UCSD-AML1 (cell line): Measurements from ENCODE around the gene SFMBT2.
"Not testable (repeated sequence)": the region's sequence is repeated elsewhere in the genome, so short reads cannot be mapped to it uniquely, and the experiment has no call there.

Source experiments
- DNase-seq: peaks from one replicate; lab custom pipeline; 2025; ENCODE audit not compliant: unreplicated experiment; lab: John Stamatoyannopoulos, UW

The SFMBT2 gene

GRCh38 chr10:7329219-7329618 is 81.6 kb downstream of the SFMBT2 start:
- no peak for DNase-seq

DNA sequence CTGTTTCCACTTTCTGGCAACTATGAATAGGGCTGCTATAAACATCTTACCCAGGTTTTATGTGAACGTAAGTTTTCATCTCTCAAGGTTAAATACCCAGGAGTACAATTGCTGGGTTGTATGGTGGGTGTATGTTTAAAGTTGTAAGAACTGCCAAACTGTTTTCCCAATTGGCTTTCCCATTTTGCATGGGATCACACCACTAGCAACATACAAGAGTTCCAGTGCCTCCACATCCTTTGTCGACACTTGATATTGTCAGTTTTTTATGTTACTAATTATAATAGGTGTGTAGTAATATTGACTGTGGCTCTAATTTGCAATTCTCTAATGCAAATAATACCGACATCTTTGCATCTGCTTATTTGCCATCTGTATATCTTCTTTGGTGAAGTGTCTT is 82.9 kb downstream of the SFMBT2 start:
- no peak for DNase-seq

GRCh38 chr10:7322623-7323022 is 88.2 kb downstream of the SFMBT2 start:
- DNase-seq: no peak

DNA sequence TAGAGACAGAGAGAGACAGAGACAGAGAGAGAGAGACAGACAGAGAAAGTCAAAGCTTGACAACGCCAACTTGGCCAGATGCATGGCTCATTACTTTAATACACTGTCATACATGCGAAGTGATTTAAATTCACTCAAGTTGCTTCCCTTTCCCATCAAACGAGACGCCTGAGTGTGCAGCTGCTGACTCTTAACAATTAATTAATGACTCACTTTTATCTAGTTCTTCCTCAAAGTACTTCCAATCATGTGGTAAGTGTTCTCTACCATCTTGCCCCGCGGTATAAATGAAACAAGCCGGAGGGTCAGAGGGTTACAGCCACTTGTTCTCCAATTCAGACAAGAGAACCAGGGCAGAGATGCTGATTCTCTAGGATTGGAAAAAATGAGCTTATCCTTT is 90.8 kb downstream of the SFMBT2 start:
- no peak for DNase-seq

DNA sequence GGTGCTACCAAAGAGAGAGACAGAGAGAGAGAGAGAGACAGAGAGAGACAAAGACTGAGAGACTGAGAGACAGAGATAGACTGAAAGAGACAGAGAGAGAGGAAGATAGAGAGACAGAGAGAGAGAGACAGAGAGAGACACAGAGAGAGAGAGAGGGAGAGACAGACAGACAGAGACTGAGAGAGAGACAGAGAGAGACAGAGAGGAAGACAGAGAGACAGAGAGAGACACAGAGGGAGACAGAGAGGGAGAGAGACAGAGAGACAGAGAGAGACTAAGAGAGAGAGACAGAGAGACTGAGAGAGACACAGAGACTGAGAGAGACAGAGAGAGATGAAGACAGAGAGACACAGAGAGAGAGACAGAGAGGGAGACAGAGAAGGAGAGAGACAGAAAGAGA is 91.2 kb downstream of the SFMBT2 start:
- DNase-seq: no peak

- no peak for DNase-seq
These were observed 92.0 kb downstream of the SFMBT2 start for GRCh38 chr10:7318836-7319235.

DNA sequence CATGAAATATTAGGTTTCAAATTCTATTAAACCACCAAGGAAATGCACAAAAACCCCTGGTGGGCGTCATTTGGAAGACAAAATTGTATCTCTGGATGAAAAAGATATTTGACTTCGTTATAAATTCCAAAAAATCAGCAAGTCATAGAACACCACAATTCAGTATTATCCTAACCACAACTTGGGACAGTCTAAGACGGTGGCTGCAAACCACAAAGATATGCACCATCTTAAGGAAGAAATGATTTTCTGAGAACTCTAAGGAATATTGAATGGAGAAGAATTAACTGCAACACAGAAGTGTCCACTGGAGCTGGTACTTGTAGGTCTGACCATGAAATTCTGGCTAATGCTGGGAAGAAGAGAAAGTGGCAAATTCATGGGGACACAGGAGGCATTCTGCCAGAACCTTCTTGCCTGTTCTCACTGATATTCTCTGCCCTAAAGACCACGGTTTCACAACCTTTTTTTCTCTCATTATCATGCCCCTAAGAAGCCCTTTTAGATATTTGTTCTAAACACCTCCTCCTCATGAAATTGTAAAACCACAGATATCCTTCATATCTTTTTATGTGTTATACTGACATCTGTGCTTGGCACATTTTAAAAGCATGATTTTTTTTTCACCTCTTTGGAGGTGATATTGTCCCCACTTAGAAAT is 92.9 kb downstream of the SFMBT2 start:
- no peak for DNase-seq

- DNase-seq: no peak
These were observed 94.0 kb downstream of the SFMBT2 start for GRCh38 chr10:7316839-7317238.

- no peak for DNase-seq
These were observed 94.9 kb downstream of the SFMBT2 start for GRCh38 chr10:7315906-7316305.

- no peak for DNase-seq
These were observed 96.7 kb downstream of the SFMBT2 start for GRCh38 chr10:7314170-7314569.

GRCh38 chr10:7312488-7312857 is 98.4 kb downstream of the SFMBT2 start:
- DNase-seq: no peak

DNA sequence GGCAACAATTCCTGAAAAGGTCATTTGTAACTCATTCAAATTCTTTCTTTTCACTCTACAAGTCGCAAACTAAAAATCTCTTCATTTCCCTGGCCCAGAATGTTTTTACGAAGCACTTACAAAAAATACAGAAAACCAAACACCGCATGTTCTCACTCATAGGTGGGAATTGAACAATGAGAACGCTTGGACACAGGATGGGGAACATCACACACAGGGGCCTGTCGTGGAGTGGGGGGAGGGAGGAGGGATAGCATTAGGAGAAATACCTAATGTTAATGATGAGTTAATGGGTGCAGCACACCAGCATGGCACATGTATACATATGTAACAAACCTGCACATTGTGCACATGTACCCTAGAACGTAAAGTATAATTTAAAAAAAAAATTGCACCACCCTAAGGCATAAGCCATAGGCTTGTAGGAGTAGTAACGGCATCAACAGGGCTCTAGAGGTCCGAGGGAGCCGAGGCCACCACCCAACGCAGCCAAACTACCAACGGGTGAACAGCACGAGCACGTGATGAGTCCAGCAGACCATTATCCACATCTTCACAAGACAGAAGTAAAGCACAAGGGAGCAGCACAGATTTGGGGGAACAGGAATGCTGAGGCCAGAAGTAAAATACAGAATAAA is 98.9 kb downstream of the SFMBT2 start:
- not testable (repeated sequence) for DNase-seq

GRCh38 chr10:7311218-7311849 is 99.5 kb downstream of the SFMBT2 start:
- DNase-seq: no peak

GRCh38 chr10:7310076-7310475 is 100.8 kb downstream of the SFMBT2 start:
- no peak for DNase-seq

DNA sequence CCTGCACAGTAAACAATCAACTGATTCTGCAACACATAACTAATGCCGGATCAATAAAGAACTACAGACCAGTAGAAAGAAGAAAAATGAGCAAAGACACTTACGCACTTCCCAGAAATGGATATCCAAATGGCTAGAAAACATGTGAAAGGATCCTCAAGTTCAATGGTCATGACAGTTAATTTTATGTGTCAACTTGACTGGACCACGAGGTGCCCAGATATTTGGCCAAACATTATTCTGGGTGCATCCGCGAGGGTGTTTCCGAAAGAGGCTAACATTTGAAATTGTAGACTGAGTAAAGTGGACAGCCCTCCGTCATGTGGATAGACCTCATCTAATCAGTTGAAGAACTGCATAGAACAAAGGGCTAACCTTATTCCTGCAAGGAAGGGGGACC is 102.0 kb downstream of the SFMBT2 start:
- DNase-seq: no peak

GRCh38 chr10:7306616-7307015 is 104.2 kb downstream of the SFMBT2 start:
- no peak for DNase-seq

GRCh38 chr10:7306147-7306546 is 104.7 kb downstream of the SFMBT2 start:
- DNase-seq: no peak

DNA sequence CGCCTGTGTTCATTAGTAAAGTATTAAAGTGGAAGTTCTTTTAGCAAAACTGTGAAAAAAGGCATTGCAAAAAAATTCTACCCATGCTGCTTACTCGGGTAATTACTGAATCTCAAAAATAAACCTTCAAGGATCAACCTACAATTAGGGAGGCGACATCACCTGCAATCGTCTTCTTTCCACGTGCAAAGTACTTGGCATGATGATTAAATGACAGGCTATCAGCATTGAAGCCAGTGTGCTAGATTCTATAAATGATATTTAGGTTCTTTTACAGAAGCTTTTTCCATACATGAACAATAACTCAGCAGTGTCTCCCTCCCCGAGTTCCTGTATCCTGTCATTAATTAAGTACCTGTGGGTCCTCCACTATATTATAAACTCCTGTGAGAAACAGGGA is 105.8 kb downstream of the SFMBT2 start:
- no peak for DNase-seq

- DNase-seq: no peak
These were observed 106.7 kb downstream of the SFMBT2 start for GRCh38 chr10:7304110-7304509.

DNA sequence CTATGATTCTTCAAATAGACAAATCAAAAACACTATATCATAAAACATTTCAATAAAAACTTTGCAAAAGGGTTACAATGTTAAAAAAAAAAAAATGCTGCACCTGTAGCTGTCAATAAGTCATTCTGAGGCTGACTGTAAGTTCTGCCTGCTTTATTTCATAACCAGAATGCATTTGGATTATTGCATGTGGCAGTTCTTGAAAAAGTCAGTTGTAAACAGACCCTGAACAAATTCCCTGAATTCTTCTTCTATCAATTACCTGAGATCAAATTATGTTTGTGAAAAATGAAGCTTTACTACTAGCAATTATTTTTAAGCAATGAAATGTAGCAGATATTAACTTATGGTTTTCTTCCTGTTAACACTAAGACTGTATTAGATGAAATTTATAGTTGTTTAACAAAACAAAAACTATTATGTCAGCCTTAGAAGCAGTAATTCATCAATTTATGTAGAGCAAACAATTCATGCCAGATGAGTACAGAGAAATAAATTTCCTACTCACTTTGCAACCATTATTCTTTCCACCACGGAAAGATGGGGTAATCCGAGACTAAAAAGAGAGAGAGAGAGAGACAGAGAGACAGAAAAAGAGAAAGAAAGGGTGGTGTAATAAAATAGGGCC is 107.8 kb downstream of the SFMBT2 start:
- DNase-seq: no peak

- DNase-seq: no peak
These were observed 108.4 kb downstream of the SFMBT2 start for GRCh38 chr10:7302392-7302906.
